IMR-90 (cell line): ENCODE measurements around the gene FAM53B. TPM values are rescaled to one million over a fixed set of nuclear protein-coding genes. Genes with fewer than 3 reads are reported as not detected.

ENCODE experiments used
- ATAC-seq: fragments of 200-7000 bp; cut with Tn5 transposase; 2 replicates; pipeline ENCODE4 v1.9.1; 2020; ENCODE audit warnings: low read depth, mild to moderate bottlenecking, moderate library complexity
- BruUV-seq: library from RNA; stranded (reverse); fragments of 400-500 nt; replicated peaks from 2 replicates; lab custom pipeline; 2021; lab: Mats Ljungman, UMichigan
- CTCF ChIA-PET: fragments of 300-600 bp; formaldehyde crosslinking; extraction: SDS; loops from one replicate; lab custom pipeline; 2021; ENCODE audit warnings: antibody characterized with exemption; lab: Yijun Ruan, JAX
- POLR2A ChIA-PET: fragments of 300-600 bp; sonication (Branson Sonifier 250); formaldehyde crosslinking; loops from one replicate; lab custom pipeline; 2022; ENCODE audit warnings: antibody characterized with exemption; ENCODE audit not compliant: unreplicated experiment; lab: Charles Lee
- DNase-seq: peaks from one replicate; pipeline ENCODE4 v3.0.0; 2013
- H2AFZ ChIP-seq: replicated peaks from 2 replicates; pipeline ENCODE3; 2013; ENCODE audit warnings: low read length, mild to moderate bottlenecking; ENCODE audit not compliant: poor library complexity
- H2AK5ac ChIP-seq: 2 replicates; pipeline ENCODE4 v1.6.1; 2013; ENCODE audit warnings: low read depth, low read length, inconsistent platforms
- H2AK9ac ChIP-seq: replicated peaks from 2 replicates; pipeline ENCODE3; 2013; ENCODE audit warnings: mild to moderate bottlenecking, low read depth, low read length, moderate library complexity; ENCODE audit not compliant: poor library complexity
- H2BK120ac ChIP-seq: 2 replicates; pipeline ENCODE4 v1.6.1; 2013; ENCODE audit warnings: low read depth, low read length, inconsistent platforms
- H2BK15ac ChIP-seq: 3 replicates; pipeline ENCODE4 v1.6.1; 2013; ENCODE audit warnings: low read depth, low read length, inconsistent platforms
- H2BK20ac ChIP-seq: 2 replicates; pipeline ENCODE4 v1.6.1; 2013; ENCODE audit warnings: low read depth, mild to moderate bottlenecking, inconsistent platforms, low read length, moderate library complexity
- H2BK5ac ChIP-seq: 2 replicates; pipeline ENCODE4 v1.6.1; 2013; ENCODE audit warnings: mild to moderate bottlenecking, low read depth, low read length, inconsistent platforms; ENCODE audit not compliant: poor library complexity, severe bottlenecking
- H3K14ac ChIP-seq: replicated peaks from 2 replicates; pipeline ENCODE4 v1.6.1; 2013; ENCODE audit warnings: low read depth, low read length, inconsistent platforms
- H3K18ac ChIP-seq: 2 replicates; pipeline ENCODE4 v1.6.1; 2013; ENCODE audit warnings: low read depth, low read length, control low read depth
- H3K23ac ChIP-seq: 2 replicates; pipeline ENCODE4 v1.6.1; 2013; ENCODE audit warnings: low read depth, low read length, inconsistent platforms
- H3K27ac ChIP-seq: 2 replicates; pipeline ENCODE4 v1.5.1; 2013; ENCODE audit warnings: mild to moderate bottlenecking, control low read depth, low read length; ENCODE audit not compliant: insufficient read depth
- H3K27me3 ChIP-seq: 2 replicates; pipeline ENCODE4 v1.6.1; 2013; ENCODE audit warnings: low read length; ENCODE audit not compliant: control insufficient read depth, insufficient read depth
- H3K36me3 ChIP-seq: 2 replicates; pipeline ENCODE4 v1.6.1; 2013; ENCODE audit warnings: low read length, mixed read lengths; ENCODE audit not compliant: control insufficient read depth, insufficient read depth
- H3K4ac ChIP-seq: 2 replicates; pipeline ENCODE4 v1.6.1; 2013; ENCODE audit warnings: low read depth, low read length, inconsistent platforms
- H3K4me1 ChIP-seq: 2 replicates; pipeline ENCODE4 v1.6.1; 2013; ENCODE audit warnings: low read length, mixed read lengths; ENCODE audit not compliant: control insufficient read depth, insufficient read depth
- H3K4me2 ChIP-seq: 2 replicates; pipeline ENCODE4 v1.6.1; 2013; ENCODE audit warnings: low read depth, mild to moderate bottlenecking, control low read depth, low read length, moderate library complexity
- H3K4me3 ChIP-seq: 2 replicates; pipeline ENCODE4 v1.5.1; 2013; ENCODE audit warnings: low read depth, mild to moderate bottlenecking, control low read depth, low read length, moderate library complexity; ENCODE audit not compliant: insufficient read depth
- H3K56ac ChIP-seq: 2 replicates; pipeline ENCODE4 v1.6.1; 2013; ENCODE audit warnings: low read length, inconsistent platforms; ENCODE audit not compliant: insufficient read depth; ENCODE audit errors: extremely low read depth
- H3K79me1 ChIP-seq, 2 experiments: 2 replicates each; pipeline ENCODE4 v1.6.1; 2013; ENCODE audit warnings: low read length in 2 of 2, inconsistent platforms in 1 of 2, low read depth in 1 of 2
- H3K9ac ChIP-seq: 2 replicates; pipeline ENCODE4 v1.6.1; 2013; ENCODE audit warnings: low read depth, low read length, control low read depth
- H3K9me1 ChIP-seq: 2 replicates; pipeline ENCODE4 v1.6.1; 2013; ENCODE audit warnings: low read length, inconsistent platforms; ENCODE audit not compliant: insufficient read depth
- H3K9me3 ChIP-seq: 2 replicates; pipeline ENCODE4 v1.6.1; 2013; ENCODE audit warnings: low read length; ENCODE audit not compliant: control insufficient read depth, insufficient read depth
- H4K20me1 ChIP-seq: 2 replicates; pipeline ENCODE4 v1.6.1; 2013; ENCODE audit warnings: low read length, inconsistent platforms; ENCODE audit not compliant: insufficient read depth
- H4K5ac ChIP-seq: 2 replicates; pipeline ENCODE4 v1.6.1; 2013; ENCODE audit warnings: mild to moderate bottlenecking, low read depth, low read length, control low read depth
- H4K8ac ChIP-seq, 2 experiments: 2 replicates each; pipeline ENCODE4 v1.6.1; 2013; ENCODE audit warnings: low read depth in 2 of 2, low read length in 2 of 2, control low read depth in 1 of 2, inconsistent platforms in 1 of 2
- H4K91ac ChIP-seq: 2 replicates; pipeline ENCODE4 v1.6.1; 2013; ENCODE audit warnings: low read depth, low read length, inconsistent platforms; ENCODE audit not compliant: insufficient read depth
- BHLHE40 ChIP-seq: fragments of 150-350 bp; IDR thresholded peaks from 2 replicates; pipeline ENCODE4 v1.6.1; 2016; ENCODE audit warnings: mild to moderate bottlenecking, low read depth, low read length
- FOS ChIP-seq: fragments of 150-350 bp; IDR thresholded peaks from 2 replicates; pipeline ENCODE4 v1.6.1; 2016; ENCODE audit warnings: low read depth, low read length
- RFX5 ChIP-seq: IDR thresholded peaks from 2 replicates; pipeline ENCODE4 v1.8.0; 2012; ENCODE audit warnings: low read depth, mild to moderate bottlenecking, low read length, moderate library complexity
- WGBS, 2 experiments: methylation state at CpG; one replicate each; pipeline versions ENCODE4 v1.1.5 to v1.1.7; 2013; ENCODE audit warnings: missing lambda C conversion rate in 2 of 2; ENCODE audit not compliant: insufficient read length in 1 of 2; ENCODE audit errors: extremely low coverage in 2 of 2; 5-methylcytosine and 5-hydroxymethylcytosine counted together
- dilution Hi-C: fragments of 300-500 bp; cut with HindIII; formaldehyde crosslinking; loops from one replicate; pipeline ENCODE4 v1.14.3; 2018; ENCODE audit warnings: low sequenced_read_pairs; ENCODE audit not compliant: unreplicated experiment
- in situ Hi-C: fragments of 300-500 bp; cut with MboI; formaldehyde crosslinking; loops from 3 replicates; pipeline ENCODE4 v1.14.3; 2019; ENCODE audit warnings: low sequenced_read_pairs, inconsistent platforms, mixed read lengths
- intact Hi-C: fragments of 100-400 bp; cut with micrococcal nuclease; formaldehyde crosslinking; loops from 2 replicates; pipeline ENCODE4 v1.10.0; 2022
- polyA plus RNA-seq, 3 experiments: library from polyadenylated mRNA; depleted of rRNA; stranded (reverse); fragments of >200 nt; gene quantifications; 2 replicates each; pipeline ENCODE4 v1.2.3, GENCODE V29; 2012; ENCODE audit warnings: low replicate concordance in 1 of 3
- total RNA-seq: library from RNA; depleted of rRNA; stranded (reverse); fragments of >200 nt; gene quantifications from 2 replicates; pipeline ENCODE4 v1.2.3, GENCODE V29; 2012

Gene FAM53B
- total and polyA plus RNA-seq, 2 of the 4 experiments (the other 2 are of a cell fraction) = 3.8 to 5.7 TPM

DNA sequence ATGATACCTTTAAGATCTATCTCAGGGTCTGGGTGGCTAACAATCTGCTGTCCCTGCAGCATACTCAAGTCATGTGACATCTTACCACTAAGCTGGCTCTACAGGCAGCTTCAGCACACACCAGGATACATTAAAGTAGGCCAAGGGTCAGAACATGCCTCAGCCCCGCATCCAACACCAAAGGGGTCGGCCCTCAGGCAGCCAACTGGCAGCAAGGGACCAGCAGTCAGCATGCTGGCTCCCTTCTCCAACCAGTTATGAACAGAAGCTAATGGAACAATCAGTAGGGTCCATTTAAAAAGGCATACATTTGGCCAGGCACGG is 37.1 kb downstream of the FAM53B start:
- Histone ChIP-seq H3K56ac (no peak overlapping the region), H3K14ac (no peak overlapping the region), H4K5ac (no peak overlapping the region), H3K18ac (no peak overlapping the region), H3K9me3 (no peaks in the 10 kb centered on the region), H3K4me2 (no peak overlapping the region), H3K4me3 (no peak overlapping the region), H2AK5ac (no peak overlapping the region), H2BK20ac (no peak overlapping the region), H3K4ac (no peak overlapping the region), H2BK120ac (no peak overlapping the region), H4K8ac (no peak overlapping the region), H3K23ac (no peak overlapping the region), H2AFZ (no peak overlapping the region), H2BK5ac (no peak overlapping the region), H3K27ac (no peak overlapping the region), H2BK15ac (no peak overlapping the region), H3K9me1 (peaks cover 8% of the 10 kb centered on the region; the same call in 1 of the 2 replicates), H3K79me1 (no peaks in the 10 kb centered on the region; a peak in 1 of 4 replicates), H3K4me1 (peaks cover 19% of the 10 kb centered on the region), H2AK9ac (no peak overlapping the region), H3K9ac (no peak overlapping the region), H3K36me3 (peaks cover 8% of the 10 kb centered on the region; the same call in 1 of the 2 replicates), H4K20me1 (no peaks in the 10 kb centered on the region; the same call in 1 of the 2 replicates), H4K91ac (no peak overlapping the region), H3K27me3 (no peaks in the 10 kb centered on the region)
- DNase-seq = no peak
- no peak for TF ChIP-seq FOS
- TF ChIP-seq RFX5 = no peak
- TF ChIP-seq BHLHE40 = no peak
- intact Hi-C loops (no loop called here), in situ Hi-C loops (no loop called here), dilution Hi-C loops (no loop called here)
- ATAC-seq = no peak
- WGBS, 2 experiments = no CpG with 5 or more reads among the region's 3 CpGs
- no TSS peak for BruUV-seq
- ChIA-PET POLR2A (no interaction called here), CTCF (no interaction called here)
